GM23248 (cell line): Measurements from ENCODE around the gene KRTAP13-1.

Experiments used
- EZH2 ChIP-seq: fragments of 200-600 bp; sonication (generic); IDR thresholded peaks from 2 replicates; pipeline ENCODE4 v1.6.1; 2018; ENCODE audit warnings: antibody characterized with exemption, mild to moderate bottlenecking; ENCODE audit not compliant: insufficient read depth, poor library complexity, severe bottlenecking
- EZH2phosphoT487 ChIP-seq: fragments of 200-600 bp; sonication (generic); IDR thresholded peaks from 2 replicates; pipeline ENCODE4 v1.6.1; 2018; ENCODE audit warnings: antibody characterized with exemption, moderate library complexity, mild to moderate bottlenecking, low read depth; ENCODE audit not compliant: insufficient read depth

DNA sequence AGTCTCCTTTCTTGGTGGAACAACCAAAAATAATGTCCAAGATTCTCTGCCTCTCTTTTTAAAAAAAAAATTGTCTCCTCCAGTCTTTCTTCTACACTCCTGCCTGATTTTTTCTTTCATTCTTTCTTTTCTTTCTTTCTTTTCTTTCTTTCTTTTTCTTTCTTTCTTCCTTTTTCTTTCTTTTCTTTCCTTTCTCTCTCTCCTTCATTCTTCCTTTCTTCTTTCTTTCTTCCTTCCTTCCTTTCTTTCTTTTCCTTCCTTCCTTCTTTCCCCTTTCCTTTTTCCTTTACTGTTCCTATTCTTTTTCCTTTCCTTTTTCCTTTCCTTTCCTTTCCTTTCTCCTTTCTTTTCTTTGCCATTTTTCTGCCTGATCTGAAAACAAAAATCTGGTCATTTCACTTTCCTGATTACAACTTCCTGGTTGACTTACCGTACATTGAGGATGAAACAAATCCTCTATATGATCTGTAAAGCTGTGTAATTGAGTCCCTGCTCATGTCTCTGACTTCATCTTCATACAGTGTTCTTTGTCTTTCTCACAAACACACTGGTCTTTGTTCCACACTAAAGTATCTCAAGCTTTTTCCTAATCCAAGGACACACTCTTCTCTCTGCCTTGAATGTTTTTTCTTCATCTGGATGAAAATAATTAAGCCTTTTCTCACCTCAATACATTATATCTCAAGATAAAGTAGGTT lies 41.4 kb upstream of the KRTAP13-1 start:
- TF ChIP-seq EZH2phosphoT487 (no peak), EZH2 (no peak)
